Thyroid gland (tissue), 4 donors: Measurements from ENCODE around the gene ERP44.

Experiments
- POLR2A ChIP-seq, 2 donors: fragments of 450-650 bp; IDR thresholded peaks; one replicate each; pipeline ENCODE4 v1.6.1; 2017; ENCODE audit warnings: antibody characterized with exemption in 2 of 2, mild to moderate bottlenecking in 2 of 2, moderate library complexity in 1 of 2
- TF ChIP-seq, protein P1 (sequence below), 6 experiments: fragments of 200-600 bp in 3 of 6; fragments of 450-650 bp in 3 of 6; sonication (generic) in 3 of 6; IDR thresholded peaks; one replicate each; pipeline ENCODE4 v1.5.1; 2016 to 2019; ENCODE audit warnings: antibody characterized with exemption in 6 of 6, mild to moderate bottlenecking in 2 of 6, inconsistent platforms in 1 of 6, moderate library complexity in 1 of 6

DNA sequence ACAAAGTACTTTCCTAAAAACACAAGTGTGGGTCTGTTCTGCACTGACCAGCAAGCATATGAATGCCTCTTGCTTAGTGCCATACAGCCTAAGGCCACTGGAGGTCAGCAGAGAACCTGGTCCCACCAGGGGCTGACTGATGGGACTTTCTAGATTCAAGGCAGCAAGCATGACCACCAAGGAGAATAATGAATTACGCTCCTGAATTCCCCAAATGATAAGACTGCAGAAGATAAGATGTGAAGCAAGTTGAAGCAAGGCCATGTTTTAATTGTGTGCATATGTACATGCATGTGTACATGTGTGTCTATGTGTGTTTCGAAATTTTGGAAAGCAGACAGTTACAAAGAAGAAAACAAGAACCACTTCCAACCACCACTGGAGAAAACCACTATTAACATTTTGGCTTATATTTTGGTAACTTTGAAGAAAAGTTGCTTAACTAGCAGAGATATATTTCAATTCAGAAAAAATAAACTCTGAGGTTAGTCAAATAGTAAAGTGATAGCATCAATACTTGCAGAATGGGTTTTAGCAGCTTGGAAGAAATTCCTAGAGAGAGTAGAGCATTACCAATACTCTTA is 70.5 kb downstream of the ERP44 start:
- TF ChIP-seq, protein P1, sequence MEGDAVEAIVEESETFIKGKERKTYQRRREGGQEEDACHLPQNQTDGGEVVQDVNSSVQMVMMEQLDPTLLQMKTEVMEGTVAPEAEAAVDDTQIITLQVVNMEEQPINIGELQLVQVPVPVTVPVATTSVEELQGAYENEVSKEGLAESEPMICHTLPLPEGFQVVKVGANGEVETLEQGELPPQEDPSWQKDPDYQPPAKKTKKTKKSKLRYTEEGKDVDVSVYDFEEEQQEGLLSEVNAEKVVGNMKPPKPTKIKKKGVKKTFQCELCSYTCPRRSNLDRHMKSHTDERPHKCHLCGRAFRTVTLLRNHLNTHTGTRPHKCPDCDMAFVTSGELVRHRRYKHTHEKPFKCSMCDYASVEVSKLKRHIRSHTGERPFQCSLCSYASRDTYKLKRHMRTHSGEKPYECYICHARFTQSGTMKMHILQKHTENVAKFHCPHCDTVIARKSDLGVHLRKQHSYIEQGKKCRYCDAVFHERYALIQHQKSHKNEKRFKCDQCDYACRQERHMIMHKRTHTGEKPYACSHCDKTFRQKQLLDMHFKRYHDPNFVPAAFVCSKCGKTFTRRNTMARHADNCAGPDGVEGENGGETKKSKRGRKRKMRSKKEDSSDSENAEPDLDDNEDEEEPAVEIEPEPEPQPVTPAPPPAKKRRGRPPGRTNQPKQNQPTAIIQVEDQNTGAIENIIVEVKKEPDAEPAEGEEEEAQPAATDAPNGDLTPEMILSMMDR (IDR thresholded peaks at IDR 0.05) = peak; percentile 55 to 93 (median 80)
- no peak for TF ChIP-seq POLR2A (IDR thresholded peaks at IDR 0.05)
